OCI-LY3 (cell line): Measurements from ENCODE around the gene TANK.
A peak's percentile ranks its signal among the peaks of the same experiment; 100 is the strongest.
"Not testable (repeated sequence)": the region's sequence is repeated elsewhere in the genome, so short reads cannot be mapped to it uniquely, and the experiment has no call there.

Experiments used
- H2AFZ ChIP-seq: fragments of 200-600, 300-600 bp; shearing (Covaris generic); 2 replicates; pipeline ENCODE4 v1.6.0; 2014; ENCODE audit warnings: antibody characterized with exemption, low read depth, low read length
- H3K27ac ChIP-seq: fragments of 200-600, 300-600 bp; sonication (generic); 2 replicates; pipeline ENCODE4 v1.5.1; 2014; ENCODE audit warnings: mild to moderate bottlenecking, low read length, moderate library complexity, mixed read lengths
- H3K27me3 ChIP-seq: fragments of 200-600, 300-600 bp; sonication (generic); 2 replicates; pipeline ENCODE4 v1.6.1; 2014; ENCODE audit warnings: low read depth, low read length, mixed read lengths
- H3K36me3 ChIP-seq: fragments of 200-600, 300-600 bp; sonication (generic); replicated peaks from 2 replicates; pipeline ENCODE3; 2014; ENCODE audit warnings: low read depth, low read length, mixed read lengths
- H3K4me1 ChIP-seq: fragments of 300-600, 200-600 bp; sonication (generic); 2 replicates; pipeline ENCODE4 v1.6.1; 2014; ENCODE audit warnings: low read length, mixed read lengths
- H3K4me2 ChIP-seq: fragments of 200-600, 300-600 bp; sonication (generic); 2 replicates; pipeline ENCODE4 v1.6.1; 2014; ENCODE audit warnings: low read length, mixed read lengths
- H3K4me3 ChIP-seq: fragments of 300-600, 200-600 bp; sonication (generic); 2 replicates; pipeline ENCODE4 v1.5.1; 2014; ENCODE audit warnings: antibody characterized with exemption, mild to moderate bottlenecking, low read length, moderate library complexity
- H3K79me2 ChIP-seq: fragments of 300-600, 200-600 bp; shearing (Covaris generic); 2 replicates; pipeline ENCODE4 v1.6.1; 2014; ENCODE audit warnings: mild to moderate bottlenecking, low read length, mixed read lengths
- H3K9ac ChIP-seq: fragments of 300-600, 200-600 bp; shearing (Covaris generic); 2 replicates; pipeline ENCODE4 v1.6.0; 2014; ENCODE audit warnings: mild to moderate bottlenecking, low read length, moderate library complexity
- H3K9me3 ChIP-seq: fragments of 200-600, 300-600 bp; shearing (Covaris generic); 2 replicates; pipeline ENCODE4 v1.6.1; 2014; ENCODE audit warnings: low read length, mixed read lengths; ENCODE audit not compliant: insufficient read depth
- H4K20me1 ChIP-seq: fragments of 200-600, 300-600 bp; sonication (generic); 2 replicates; pipeline ENCODE4 v1.6.1; 2016; ENCODE audit warnings: low read length, mixed read lengths; ENCODE audit not compliant: insufficient read depth
- EZH2phosphoT487 ChIP-seq: fragments of 200-600 bp; shearing (Covaris generic); IDR thresholded peaks from 2 replicates; pipeline ENCODE4 v1.6.1; 2018; ENCODE audit warnings: antibody characterized with exemption, mixed run types, low read depth
- TF ChIP-seq, protein P1 (sequence below): fragments of 200-600, 300-600 bp; sonication (generic); IDR thresholded peaks from 2 replicates; pipeline ENCODE4 v1.5.1; 2014; ENCODE audit warnings: antibody characterized with exemption, low read length, low read depth

The TANK gene

DNA sequence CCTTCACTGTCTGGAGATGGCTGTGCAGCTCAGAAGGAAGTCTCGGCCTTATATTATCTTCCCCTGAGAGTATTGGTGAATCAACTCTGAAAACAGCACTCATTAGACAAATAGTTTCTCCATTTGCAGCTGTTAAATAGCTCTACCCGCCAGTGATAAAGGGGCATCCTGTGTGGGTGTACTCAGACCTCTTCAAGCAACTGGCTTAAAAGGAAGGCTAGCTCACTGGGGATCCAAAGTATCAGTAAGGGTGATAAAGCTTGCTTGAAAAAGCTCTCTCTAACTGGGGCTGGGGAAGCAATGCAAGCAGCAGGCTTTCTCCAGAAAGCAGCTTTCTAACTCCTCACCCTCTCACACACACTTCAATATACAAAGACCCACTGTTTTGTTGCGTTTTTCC, 83.1 kb downstream of the TANK start:
- no peak for TF ChIP-seq EZH2phosphoT487
- Histone ChIP-seq H3K4me2 (peak overlapping the region; percentile 94), H4K20me1 (no peaks in the 10 kb centered on the region), H3K4me3 (peak overlapping the region; percentile 82), H3K4me1 (peaks cover 57% of the 10 kb centered on the region), H3K79me2 (peaks cover 23% of the 10 kb centered on the region), H3K27ac (peak overlapping the region; percentile 86), H3K9ac (peak overlapping the region; percentile 83), H3K36me3 (no peaks in the 10 kb centered on the region), H2AFZ (no peak overlapping the region; the same call in none of the 2 replicates), H3K9me3 (no peaks in the 10 kb centered on the region), H3K27me3 (no peaks in the 10 kb centered on the region)

DNA sequence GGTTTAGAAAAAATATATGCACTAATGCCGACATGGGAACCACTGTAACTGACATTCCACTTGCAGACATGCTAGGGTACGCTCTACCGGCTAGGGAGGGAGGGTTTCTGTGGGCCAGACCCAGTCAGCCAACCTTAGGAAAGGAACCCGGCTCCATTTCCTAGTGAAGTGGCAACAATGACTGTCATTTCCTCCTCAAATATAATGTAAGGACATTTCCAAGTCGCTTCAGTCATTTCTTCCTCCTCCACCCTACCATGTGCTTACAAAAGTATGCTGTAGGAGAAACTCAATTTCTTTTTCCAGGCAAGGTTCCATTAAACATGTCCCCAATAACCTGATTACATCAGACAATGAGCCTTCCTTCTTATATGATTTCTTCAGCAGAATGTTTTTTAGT, 83.7 kb downstream of the TANK start:
- no peaks in the 10 kb centered on the region for H3K27me3 ChIP-seq
- peaks cover 57% of the 10 kb centered on the region for H3K4me1 ChIP-seq
- TF ChIP-seq, protein P1, sequence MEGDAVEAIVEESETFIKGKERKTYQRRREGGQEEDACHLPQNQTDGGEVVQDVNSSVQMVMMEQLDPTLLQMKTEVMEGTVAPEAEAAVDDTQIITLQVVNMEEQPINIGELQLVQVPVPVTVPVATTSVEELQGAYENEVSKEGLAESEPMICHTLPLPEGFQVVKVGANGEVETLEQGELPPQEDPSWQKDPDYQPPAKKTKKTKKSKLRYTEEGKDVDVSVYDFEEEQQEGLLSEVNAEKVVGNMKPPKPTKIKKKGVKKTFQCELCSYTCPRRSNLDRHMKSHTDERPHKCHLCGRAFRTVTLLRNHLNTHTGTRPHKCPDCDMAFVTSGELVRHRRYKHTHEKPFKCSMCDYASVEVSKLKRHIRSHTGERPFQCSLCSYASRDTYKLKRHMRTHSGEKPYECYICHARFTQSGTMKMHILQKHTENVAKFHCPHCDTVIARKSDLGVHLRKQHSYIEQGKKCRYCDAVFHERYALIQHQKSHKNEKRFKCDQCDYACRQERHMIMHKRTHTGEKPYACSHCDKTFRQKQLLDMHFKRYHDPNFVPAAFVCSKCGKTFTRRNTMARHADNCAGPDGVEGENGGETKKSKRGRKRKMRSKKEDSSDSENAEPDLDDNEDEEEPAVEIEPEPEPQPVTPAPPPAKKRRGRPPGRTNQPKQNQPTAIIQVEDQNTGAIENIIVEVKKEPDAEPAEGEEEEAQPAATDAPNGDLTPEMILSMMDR: no peak
- TF ChIP-seq EZH2phosphoT487: no peak
- H3K4me3 ChIP-seq: peak overlapping the region; percentile 82
- peak overlapping the region; percentile 90 for H2AFZ ChIP-seq
- no peaks in the 10 kb centered on the region for H4K20me1 ChIP-seq
- peaks cover 23% of the 10 kb centered on the region for H3K79me2 ChIP-seq
- H3K36me3 ChIP-seq: no peaks in the 10 kb centered on the region
- no peaks in the 10 kb centered on the region for H3K9me3 ChIP-seq
- H3K27ac ChIP-seq: peak overlapping the region; percentile 86
- H3K9ac ChIP-seq: peak overlapping the region; percentile 83
- H3K4me2 ChIP-seq: peak overlapping the region; percentile 94

DNA sequence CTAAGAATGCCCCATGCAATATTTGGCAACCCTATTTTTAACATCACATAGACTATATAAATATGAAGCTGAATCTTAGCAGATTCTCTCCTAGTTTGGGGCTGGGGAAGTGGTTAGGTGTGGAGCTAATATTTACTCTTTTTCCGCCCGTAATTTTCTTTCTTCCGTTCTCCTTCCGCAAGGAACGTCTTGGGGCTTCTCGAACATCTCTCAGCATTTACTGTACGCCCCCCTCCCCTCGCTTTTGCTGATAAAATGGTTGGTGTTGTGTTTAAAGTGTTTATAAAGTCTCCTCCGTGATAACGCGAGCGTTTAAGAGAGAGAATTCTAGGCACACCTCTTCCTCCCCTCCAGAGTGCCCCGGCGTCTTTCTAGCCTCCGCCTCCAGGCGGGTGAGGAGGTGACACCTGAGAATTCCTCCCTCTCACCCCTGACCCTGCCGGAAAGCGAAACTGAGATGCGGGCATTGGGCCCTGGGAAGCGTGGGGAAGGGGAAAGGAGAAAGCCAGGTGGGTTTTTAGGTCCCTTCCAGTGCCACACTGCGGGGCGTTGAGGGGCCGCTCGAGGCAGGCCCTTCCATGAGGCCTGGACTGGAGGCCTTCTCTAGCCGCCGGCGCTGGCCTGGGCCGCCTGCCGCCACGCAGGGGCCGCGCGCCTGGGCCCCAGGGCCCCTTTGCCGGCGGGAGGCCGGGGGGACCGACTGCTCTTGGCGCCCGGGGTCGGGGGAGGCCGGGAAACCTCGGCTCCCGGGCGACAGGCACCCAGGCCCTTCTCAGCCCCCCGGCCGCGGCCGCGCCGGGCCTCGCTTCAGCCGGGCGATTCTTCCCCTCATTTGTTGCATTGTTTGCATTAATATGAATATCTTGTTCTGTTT, 84.4 kb downstream of the TANK start:
- not testable (repeated sequence) for H3K36me3 ChIP-seq, H4K20me1 ChIP-seq, H3K27me3 ChIP-seq, H3K9me3 ChIP-seq
- Histone ChIP-seq H3K4me2 (peak overlapping the region; percentile 94), H3K4me3 (peak overlapping the region; percentile 82), H2AFZ (peak overlapping the region; percentile 90), H3K4me1 (peaks cover 54% of the 10 kb centered on the region), H3K9ac (peak overlapping the region; percentile 83), H3K79me2 (peaks cover 23% of the 10 kb centered on the region), H3K27ac (peak overlapping the region; percentile 86)

DNA sequence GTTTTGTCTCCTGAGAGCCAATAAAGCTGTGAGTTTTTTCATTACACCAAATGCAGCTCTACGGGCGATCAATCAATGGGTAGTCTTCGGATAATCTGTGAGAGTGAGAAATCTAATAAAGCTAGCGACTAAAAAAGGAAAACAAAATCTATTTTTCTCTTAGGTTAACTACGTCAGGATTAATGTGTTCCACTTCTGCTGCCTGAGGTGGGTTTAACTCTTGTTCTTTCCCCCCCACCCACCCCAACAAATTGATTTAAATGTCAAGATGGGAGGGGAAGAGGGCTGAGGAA, 85.0 kb downstream of the TANK start:
- Histone ChIP-seq H2AFZ (no peak overlapping the region), H3K27me3 (no peaks in the 10 kb centered on the region), H3K27ac (peak overlapping the region; percentile 86), H3K4me3 (peak overlapping the region; percentile 82), H4K20me1 (no peaks in the 10 kb centered on the region), H3K4me2 (peak overlapping the region; percentile 94), H3K9me3 (no peaks in the 10 kb centered on the region), H3K79me2 (peaks cover 23% of the 10 kb centered on the region), H3K36me3 (no peaks in the 10 kb centered on the region), H3K4me1 (peaks cover 48% of the 10 kb centered on the region), H3K9ac (peak overlapping the region; percentile 83)
- TF ChIP-seq EZH2phosphoT487: no peak
- TF ChIP-seq, protein P1: no peak

DNA sequence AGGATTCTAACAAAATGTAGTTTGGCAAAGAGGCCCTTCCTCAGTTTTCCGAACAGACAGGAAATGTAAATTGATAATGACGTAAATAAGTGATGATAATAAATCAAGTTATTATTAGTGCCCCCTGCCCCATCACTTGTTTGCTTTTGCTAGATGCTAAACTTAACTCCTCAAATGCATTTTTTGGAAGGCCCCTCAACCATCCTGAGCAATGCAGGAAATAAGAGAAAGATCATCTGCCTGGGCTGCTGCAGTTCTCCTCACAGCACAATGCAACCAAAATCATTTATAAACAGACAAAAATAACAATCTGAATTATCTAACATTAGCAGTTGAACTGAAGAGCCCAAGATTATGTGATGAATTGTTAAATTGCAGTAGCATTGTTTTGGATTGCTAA, 85.4 kb downstream of the TANK start:
- H3K9ac ChIP-seq: peak overlapping the region; percentile 83
- peak overlapping the region; percentile 82 for H3K4me3 ChIP-seq
- H3K27me3 ChIP-seq: no peaks in the 10 kb centered on the region
- no peak for TF ChIP-seq EZH2phosphoT487
- TF ChIP-seq, protein P1: no peak
- no peak overlapping the region for H3K27ac ChIP-seq
- no peaks in the 10 kb centered on the region for H3K9me3 ChIP-seq
- H3K36me3 ChIP-seq: no peaks in the 10 kb centered on the region
- H3K4me1 ChIP-seq: peaks cover 44% of the 10 kb centered on the region
- peak overlapping the region; percentile 94 for H3K4me2 ChIP-seq
- no peaks in the 10 kb centered on the region for H4K20me1 ChIP-seq
- peaks cover 23% of the 10 kb centered on the region for H3K79me2 ChIP-seq
- no peak overlapping the region for H2AFZ ChIP-seq
